Superior temporal gyrus (tissue), 1 donor: Measurements from ENCODE around the gene HPSE2.

ENCODE experiments used
- DNase-seq: peaks from one replicate; pipeline ENCODE4 v3.0.0-alpha.2; 2016; ENCODE audit errors: extremely low spot score

Gene HPSE2

DNA sequence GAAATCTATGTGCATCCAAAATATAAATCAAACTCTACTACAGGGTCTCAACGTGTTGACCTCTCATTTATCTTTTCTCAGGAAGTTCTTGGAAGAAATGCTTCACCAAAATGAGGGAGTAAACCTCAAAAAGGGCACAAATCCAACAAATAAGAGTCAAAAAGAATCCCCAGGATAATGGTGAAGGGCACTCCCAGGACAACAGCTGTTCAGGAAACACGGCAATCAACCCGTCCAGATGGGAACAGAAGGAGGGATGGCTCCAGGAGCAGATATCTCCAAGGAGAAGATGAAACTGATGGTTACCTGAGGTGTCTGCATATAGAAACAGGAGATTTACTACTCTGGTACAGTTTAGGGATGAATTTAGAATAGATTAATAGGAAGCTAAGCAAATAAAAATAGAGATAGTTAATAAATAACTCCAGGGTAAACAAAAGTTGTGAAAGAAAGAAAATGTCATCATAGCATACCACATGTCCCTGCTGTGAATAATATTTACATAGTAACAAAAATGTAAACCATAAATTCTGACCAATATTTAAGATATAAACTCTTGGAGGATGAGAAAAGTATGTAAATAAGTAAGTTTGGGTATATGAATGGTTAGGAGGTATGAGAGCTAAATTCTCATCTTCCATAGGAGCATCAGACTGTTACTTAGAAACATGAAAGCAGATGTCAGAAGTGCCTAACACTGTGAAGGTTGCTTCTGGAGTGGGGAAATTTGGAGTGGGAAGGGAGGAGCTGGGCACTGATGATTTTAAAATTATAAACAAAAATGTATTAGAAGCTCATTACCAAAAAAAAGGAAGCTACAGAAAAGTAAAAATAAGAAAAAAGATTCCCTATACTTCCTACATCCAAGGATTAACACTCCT lies 551.4 kb downstream of the HPSE2 start:
- no peak for DNase-seq

DNA sequence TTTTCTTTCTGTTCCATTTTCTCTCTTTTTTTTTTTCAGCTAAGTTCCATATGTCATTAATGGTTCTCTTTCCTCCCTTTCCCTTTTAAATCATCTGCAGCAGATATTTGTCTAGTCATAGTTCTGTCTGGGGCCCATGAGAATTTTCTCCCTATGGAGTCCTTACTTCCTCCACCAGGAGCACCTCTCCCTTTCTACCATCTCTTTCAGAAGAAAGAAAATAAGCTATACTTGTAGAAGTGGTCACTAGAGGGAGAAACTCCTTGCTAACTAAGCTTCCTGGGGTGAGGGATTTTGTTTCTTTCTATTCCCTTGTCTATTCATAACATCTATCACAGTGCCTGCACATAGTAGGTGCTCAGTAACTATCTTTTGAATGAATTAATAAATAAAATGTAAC lies 558.8 kb downstream of the HPSE2 start:
- DNase-seq, result no peak

DNA sequence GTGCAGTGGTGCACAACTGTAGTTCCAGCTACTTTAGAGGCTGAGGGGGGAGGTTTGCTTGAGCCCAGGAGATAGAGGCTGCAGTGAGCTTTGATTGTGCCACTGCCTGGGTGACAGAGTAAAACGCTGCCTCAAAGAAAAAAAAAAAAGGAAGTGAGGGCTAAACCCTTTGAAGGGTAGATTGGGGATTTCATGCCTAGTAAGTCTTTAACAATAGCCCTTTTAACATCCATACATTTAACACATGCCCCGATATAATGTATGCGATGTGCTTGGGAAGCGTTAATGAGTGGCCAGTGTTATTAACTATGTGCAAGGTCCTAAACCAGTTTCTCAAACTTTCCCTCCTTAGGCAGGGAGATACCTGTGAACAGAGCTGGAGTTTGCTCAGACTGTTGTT lies 559.8 kb downstream of the HPSE2 start:
- DNase-seq, result no peak

DNA sequence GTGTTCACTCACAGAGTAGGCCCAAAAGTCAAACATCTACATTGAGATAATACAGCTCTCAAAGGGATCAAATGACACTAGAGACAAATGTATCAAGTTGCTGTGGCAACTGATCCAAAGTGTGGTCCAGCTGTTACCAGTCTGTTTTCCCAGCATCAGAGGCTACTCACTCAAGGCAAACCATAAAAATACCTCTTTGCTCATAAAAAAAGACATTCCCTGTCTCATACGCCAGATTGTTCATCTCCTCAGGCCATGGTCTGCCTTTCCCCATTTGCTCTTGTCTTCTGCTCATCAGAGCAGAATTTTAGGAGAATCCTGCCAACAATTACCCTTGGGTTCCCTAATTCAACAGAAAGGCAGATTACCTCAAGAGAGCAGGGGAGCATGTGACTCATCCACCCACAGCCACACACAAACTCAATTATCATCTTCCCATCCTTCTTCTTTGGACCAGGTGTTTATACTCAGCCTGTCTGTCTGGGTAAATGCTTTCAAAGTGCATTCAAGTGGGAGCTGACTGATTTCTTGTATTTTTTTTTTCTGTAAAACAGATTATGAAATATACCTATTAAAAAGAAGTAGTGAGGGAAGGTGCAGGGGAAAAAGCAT lies 562.4 kb downstream of the HPSE2 start:
- no peak for DNase-seq

DNA sequence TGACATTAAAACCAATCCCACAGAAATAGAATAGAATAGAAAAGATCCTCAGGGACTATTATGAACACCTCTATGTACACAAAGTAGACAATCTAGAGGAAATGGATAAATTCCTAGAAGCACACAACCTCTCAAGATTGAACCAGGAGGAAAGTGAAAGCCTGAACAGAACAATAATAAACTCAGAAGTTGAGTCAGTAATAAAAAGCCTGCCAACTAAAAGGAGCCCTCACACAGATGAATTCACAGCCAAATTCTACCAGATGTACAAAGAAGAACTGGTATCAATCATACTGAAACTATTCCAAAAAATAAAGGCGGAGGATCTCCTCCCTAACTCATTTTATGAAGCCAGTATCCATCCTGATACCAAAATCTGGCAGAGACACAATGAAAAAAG lies 568.6 kb downstream of the HPSE2 start:
- no peak for DNase-seq

DNA sequence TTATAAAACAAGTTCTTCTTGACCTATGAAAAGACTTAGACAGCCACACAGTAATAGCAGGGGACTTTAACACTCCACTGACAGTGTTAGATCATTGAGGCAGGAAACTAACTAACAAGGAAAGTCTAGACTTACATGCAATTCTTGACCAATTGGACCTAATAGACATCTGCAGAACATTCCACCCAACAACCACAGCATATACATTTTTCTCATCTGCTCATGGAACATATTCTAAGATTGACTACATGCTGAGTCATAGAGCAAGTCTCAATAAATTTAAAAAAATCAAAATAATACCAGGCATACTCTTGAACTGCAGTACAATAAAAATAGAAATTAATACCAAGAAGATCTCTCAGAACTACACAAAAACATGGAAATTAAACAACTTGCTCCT lies 569.4 kb downstream of the HPSE2 start:
- no peak for DNase-seq

DNA sequence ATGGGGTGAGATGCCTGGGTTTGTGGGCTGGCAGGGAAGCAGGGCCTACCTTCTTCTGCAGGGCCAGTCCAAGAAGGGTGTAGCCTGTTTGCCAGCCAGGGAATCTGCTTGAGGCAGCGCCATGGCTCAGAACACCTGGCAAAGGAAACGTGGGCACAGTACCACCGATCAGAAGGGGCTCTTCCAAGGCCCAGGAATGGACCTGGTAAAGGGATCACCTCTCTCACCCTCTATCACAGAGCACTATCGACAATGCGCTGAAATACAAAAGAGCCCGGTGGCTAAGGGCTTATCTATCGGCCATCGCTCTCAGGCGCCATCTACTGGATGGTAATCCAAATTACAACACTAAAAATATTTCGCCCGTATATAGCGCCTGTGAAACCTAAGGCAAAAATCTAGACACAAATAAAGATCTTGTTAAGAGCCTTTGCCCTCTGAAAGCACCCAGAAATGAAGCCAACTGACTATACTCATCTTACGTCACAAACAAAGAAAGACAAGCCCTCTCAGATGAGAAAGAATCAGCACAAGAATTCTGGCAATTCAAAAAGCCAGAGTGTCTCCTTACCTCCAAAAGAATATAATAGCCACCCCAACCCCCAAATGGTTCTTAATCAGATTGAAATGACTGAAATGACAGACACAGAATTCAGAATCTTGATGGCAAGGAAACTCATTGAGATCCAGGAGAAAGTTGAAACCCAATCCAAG lies 571.2 kb downstream of the HPSE2 start:
- DNase-seq, result no peak

DNA sequence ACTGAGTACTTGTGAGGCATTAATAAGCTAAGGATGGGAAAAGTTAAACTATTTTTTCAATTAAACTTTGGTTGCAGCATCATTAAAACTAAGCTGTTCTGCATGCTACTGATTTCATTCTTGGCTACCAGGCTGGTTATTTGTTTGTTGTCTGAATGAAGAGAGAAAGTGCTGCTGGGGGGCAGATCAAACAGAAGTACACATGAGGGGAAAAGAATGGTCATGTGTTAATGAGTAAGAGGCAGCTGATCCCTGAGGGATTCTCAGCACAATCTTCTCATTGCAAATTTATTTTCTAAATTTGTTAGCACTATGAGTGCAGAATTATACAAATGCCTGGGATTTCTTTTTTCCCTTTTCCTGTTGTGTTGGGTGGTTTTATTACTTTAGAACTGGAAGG lies 575.7 kb downstream of the HPSE2 start:
- DNase-seq, result no peak

DNA sequence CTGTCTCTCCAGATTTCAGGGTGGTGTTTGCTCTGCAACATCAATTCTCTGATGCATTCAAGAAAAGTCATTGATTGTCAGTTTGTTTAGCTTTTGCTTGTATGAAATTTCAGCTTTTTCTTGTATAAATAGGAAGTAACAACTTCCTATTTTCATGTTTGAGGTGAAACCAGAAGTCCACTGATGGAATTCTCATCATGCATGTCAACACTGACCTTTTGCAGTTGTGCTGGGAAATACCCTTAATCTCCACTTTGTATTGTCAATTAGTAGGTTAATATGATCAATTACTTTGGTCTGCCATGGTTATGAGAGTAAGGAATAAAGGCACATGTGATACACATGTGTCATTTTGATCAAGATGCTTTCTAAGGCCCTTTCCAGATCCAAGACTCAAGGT lies 580.2 kb downstream of the HPSE2 start:
- no peak for DNase-seq

DNA sequence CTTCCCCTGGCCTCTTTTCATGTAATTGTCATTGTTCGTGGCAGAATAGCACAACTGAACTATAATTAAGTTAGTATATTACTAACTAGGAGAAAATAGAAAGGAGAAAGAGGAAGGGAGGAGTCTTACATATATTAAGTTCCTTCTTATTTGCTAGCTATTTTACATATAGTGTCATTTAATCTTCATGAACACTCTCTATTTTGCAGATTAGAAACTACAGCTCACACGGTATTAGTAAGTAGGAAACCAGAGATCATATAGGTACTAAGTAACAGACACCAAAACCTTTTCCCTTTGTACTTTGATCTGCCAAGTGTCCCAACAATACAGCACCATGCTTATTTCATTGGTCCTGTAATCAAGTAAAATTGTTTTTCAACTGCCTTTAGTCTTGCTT lies 586.5 kb downstream of the HPSE2 start:
- no peak for DNase-seq

DNA sequence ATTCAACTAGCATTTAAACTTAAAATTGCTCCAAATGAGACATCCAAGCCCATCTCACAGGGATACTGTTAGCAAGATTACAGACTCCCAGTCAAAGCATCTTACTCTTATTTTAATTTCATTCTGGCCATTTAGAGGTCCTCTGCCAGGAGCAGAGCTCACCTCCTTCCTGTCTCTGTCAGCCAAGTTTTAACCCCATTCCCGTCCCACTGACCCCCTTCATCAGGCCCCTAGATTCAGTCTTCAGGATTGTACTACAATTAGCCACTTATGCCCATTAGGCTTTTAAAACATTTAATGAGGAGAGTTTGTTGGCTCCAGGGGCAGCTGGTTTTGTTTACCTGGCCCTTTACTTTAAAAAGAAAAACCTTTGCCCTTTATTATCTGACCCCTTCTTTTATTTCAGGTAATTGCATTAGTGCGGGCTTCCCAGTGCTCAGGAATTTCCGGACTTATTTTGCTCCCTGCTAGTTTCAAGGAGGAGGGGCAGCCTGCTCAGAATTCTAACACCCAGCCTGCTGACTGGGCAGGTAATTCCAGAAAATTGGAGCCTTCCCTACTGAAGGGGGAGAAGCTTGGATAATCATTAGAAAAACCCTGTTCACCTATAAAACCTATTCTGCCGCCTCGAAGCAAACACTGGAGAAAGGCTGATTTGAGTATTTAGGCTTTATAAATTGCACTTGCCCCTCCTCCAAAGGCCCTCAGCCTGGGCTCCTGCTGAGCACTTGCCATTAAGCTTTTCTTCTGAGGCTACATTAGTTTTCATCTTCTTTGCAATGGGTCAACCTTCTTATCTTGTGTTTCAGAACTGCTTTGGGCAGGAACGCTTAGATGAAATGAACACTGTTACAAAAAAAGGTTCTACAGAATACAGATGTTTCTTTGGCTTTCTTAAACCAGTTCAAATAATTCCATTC lies 588.4 kb downstream of the HPSE2 start:
- no peak for DNase-seq

DNA sequence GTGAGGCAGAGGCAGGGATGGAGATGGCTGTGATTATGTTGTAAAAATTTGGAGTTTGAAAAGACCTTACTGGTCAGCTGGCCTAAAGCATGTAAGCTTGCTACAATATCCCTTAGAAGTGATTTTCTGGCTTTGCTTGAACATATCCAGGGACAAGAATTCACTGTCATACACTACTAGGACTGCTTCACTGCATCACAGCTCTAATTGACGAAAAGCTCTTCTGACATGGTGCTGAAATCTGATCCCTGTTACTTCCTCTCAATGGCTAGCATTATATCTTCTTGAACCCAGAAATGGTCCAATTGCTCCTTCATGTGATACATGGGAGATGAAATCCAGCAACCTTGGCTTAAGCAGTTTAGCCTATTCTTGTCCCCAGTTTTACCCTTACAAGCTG lies 591.2 kb downstream of the HPSE2 start:
- no peak for DNase-seq

DNA sequence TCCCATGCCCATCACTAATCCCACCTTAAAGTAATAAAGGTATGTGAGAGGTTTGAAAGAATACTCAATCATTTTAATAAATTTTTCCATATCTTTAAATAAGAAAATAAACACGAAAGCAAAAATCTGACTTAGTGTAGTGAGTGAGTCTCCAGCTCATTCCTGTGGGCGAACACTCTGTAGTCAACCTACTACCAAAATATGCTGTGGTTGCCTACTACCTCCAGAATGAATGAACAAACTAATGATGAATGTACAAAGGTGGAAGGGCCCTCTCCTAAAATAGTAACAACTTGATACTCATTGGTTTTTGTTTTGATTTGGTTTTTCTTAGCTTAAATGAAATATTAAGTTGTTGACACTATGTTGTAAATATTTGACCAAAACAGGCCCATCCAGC lies 593.4 kb downstream of the HPSE2 start:
- no peak for DNase-seq

DNA sequence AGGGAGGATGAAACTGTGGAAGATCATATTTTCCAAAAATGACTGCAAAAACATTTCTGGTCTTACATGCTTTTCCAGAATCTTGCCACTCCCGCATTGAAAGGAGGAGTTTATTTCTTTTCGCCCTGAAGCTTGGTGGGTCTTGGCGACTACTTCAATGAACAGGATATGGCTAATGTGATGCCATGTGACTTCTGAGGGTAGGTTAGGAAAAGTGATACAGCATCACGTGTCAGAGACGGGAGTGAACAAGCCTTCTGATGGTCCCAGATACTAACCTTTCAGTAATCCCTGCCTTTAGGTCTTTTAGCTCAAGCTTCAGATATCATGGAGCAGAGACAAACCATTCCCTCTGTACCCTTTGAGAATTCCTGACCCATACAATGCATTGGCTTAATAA lies 596.7 kb downstream of the HPSE2 start:
- DNase-seq, result no peak

DNA sequence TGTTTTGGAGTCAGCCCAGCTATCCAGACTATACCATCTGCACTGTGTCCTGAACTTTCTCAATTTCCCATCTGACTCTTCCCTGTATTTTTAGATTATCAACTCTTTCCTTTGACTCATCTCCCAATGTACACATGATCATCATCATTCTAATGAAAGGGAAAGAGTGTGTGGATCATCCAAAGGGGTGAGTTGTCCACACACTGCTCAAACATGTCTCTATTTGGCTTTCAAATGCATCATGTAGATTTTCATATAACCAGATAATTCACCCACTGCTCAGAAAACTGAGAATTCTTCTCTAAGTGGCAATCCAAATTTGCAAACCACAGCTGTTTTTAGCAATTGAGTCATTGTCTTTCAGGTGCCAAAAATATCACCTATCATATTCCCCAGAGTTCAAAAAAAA lies 598.7 kb downstream of the HPSE2 start:
- DNase-seq, result peak; percentile 14

DNA sequence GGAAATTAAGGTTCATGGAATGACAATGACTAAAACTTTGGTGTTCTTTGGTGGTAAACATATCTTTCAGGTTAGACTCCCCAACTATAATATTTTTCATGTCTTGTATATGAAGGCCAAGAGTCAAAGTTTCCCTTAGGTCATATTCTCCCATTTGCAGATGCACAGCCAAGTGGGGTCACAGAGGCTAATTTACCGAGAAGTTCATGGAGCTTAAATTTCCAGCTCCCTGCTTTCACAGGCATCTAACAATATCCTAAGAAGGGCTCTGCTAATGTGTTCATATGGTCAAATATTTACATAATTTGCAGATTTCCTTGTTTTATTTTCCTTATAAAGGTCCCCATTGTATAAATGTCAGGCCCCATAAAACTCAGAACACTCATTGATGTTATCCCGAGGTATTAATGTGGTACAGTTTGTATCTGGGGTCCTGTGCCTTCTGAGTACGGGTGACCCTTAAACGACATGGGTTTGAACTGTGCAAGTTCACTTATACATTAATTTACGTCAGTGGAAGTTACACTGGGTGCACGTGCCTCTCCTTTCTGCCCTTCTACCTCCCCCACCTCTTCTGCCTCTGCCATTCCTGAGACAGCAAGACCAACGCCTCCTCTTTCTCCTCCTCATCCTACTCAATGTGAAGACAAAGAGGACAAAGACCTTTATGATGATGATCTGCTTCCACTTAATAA lies 603.0 kb downstream of the HPSE2 start:
- no peak for DNase-seq

DNA sequence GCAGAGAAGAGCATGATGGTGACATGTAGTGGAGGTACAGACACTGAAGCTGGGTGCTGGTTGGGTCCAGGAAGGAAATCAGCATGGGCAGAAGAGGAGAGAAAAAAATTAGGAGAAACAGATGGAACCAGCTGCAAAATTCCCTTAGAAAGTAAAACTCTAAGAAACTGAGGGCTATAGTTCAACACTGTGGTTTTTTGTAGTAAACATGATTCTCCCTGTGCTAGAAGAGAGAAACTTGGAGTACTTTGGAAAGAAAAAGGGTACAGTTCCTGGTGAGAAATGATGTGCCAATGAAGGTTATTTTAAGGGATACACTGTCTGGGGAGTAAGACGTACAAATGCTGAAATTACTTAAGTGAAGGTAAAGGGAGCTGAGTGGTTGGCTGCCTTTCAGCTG lies 607.4 kb downstream of the HPSE2 start:
- no peak for DNase-seq

DNA sequence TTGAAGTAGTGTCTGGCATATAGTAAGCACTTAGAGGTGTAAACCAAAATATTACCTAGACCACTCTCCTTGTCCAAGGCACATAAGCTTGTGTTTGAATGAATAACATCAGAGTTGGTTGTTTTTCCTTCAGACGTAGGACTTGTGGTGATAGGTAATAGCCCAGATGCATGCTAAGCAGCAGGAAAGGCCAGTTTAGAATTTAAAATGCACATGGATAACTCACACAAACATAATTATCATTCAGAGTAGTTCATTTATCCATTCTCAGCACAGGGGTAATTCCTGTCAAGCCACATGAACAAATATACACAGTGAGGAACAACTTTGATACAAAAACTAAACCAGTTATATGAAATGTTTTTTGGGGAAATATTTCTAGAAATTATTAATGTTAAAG lies 607.9 kb downstream of the HPSE2 start:
- no peak for DNase-seq

DNA sequence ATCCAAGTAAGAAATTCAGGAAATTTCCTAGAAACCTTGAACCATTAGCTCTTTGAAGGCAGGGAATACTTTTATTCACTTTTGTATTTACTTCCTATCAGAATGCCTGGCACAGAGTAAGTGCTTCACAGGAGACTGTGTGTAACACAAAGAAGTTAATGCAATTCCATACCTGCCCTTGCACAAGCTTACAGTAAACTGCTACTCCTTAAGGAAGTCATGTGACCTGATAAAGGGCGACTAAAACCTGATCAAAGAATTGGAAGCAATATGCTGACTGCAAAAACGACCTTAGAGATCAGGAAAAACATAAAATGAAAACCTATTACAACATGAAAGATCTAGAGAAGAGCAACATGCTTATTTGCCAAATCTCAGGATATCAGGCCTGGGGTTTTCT lies 610.7 kb downstream of the HPSE2 start:
- no peak for DNase-seq

DNA sequence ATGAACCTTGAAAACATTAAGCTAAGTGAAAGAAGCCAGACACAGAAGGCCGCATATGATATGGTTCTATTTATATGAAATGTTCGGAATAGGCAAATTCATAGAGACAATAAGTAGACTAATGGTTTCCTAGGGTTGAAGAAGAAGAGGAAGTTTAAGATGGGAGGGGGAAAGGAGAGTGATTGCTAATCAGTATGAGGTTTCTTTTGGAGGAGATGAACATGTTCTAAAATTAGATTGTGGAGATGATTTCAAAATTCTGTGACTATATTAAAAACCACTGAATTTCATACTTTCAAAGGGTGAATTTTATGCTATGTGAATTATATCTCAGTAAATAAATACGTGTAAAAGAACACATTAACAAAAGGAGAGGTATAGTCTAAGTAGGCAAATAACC lies 612.5 kb downstream of the HPSE2 start:
- no peak for DNase-seq

DNA sequence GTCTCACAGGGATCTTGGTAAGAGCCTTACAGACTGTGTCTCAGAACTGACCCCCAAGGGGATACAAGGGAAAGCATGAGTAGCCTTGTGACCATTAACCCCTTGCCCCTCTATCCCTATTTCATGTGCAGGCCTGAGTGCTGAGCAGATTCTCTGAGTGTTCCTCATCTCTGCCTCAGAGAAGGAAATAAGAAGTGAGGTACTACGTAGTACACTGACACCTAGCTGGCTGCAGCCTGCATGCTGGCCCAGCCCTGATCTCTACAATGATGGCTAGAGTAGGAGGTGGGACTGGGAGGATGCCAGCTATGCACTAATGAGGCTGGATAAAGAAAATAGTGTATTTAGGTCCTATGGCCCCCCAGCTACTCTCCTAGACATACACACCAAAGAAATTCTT lies 614.0 kb downstream of the HPSE2 start:
- DNase-seq, result no peak
